ENCODE data around the gene ANKMY2.

DNA sequence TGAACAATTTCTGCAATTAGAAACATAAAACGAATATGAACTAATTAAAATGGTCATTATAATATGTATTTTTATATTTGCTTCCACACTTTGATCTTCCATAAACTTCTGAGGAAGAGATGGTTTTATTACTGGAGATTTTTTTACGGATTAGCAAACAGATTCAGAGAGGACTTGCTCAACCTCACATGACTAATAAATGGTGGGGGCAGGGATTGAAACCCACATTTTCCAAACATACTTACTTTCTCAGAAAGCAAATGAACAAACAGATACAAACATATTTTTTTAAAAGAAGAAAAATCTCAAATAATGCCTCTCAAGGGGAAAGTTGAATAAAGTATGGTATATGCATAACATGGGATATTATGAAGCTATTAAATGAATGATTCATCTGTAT lies 18.3 kb downstream of the ANKMY2 start:
- TF ChIP-seq SMC3 (conservative IDR thresholded peaks at IDR 0.05; ENCODE audit: poor library complexity): no peak
- TF ChIP-seq CTCF (IDR thresholded peaks at IDR 0.05; ENCODE audit: poor library complexity, severe bottlenecking): no peak
